H1 (cell line): ENCODE data around the gene SUSD1. TPM values are rescaled to one million over a fixed set of nuclear protein-coding genes. Genes with fewer than 3 reads are reported as not detected.

Experiments
- CTCF ChIA-PET: fragments of 300-600 bp; sonication (Branson Sonifier 250); formaldehyde crosslinking; loops from one replicate; lab custom pipeline; 2021; ENCODE audit not compliant: partially characterized antibody; lab: Charles Lee
- POLR2A ChIA-PET: fragments of 300-600 bp; sonication (Branson Sonifier 250); formaldehyde crosslinking; loops from one replicate; lab custom pipeline; 2021; ENCODE audit warnings: inconsistent platforms; ENCODE audit not compliant: partially characterized antibody; lab: Charles Lee
- DNase-seq, 2 experiments: peaks; one replicate each; pipeline versions ENCODE4 v3.0.0 to v3.0.0-alpha.2; 2010 to 2022; ENCODE audit warnings: low spot score in 2 of 2, low read depth in 1 of 2, mixed read lengths in 1 of 2
- FAIRE-seq: peaks from 2 replicates; lab custom pipeline; 2011; peaks lifted over from hg19 to GRCh38; lab: Jason Lieb, UNC
- H2AFZ ChIP-seq: 2 replicates; pipeline ENCODE4 v1.8.1; 2012; ENCODE audit warnings: low read length, inconsistent platforms
- H2AK5ac ChIP-seq: 2 replicates; pipeline ENCODE4 v1.6.1; 2013; ENCODE audit warnings: low read depth, low read length
- H2BK120ac ChIP-seq: replicated peaks from 2 replicates; pipeline ENCODE3; 2013; ENCODE audit warnings: low read depth, low read length, inconsistent platforms
- H2BK12ac ChIP-seq: 2 replicates; pipeline ENCODE4 v1.6.1; 2013; ENCODE audit warnings: low read depth, low read length
- H2BK15ac ChIP-seq: 2 replicates; pipeline ENCODE4 v1.6.1; 2013; ENCODE audit warnings: low read length
- H2BK20ac ChIP-seq: 2 replicates; pipeline ENCODE4 v1.6.1; 2013; ENCODE audit warnings: low read length
- H2BK5ac ChIP-seq: 2 replicates; pipeline ENCODE4 v1.6.1; 2013; ENCODE audit warnings: low read depth, low read length
- H3K14ac ChIP-seq: 2 replicates; pipeline ENCODE4 v1.6.1; 2013; ENCODE audit warnings: inconsistent platforms; ENCODE audit not compliant: insufficient read length
- H3K18ac ChIP-seq: 2 replicates; pipeline ENCODE4 v1.6.1; 2013; ENCODE audit warnings: low read length; ENCODE audit errors: extremely low read depth
- H3K23ac ChIP-seq: 2 replicates; pipeline ENCODE4 v1.6.1; 2013; ENCODE audit warnings: inconsistent platforms; ENCODE audit not compliant: insufficient read length
- H3K23me2 ChIP-seq: 2 replicates; pipeline ENCODE4 v1.6.1; 2013; ENCODE audit warnings: low read depth, low read length
- H3K27ac ChIP-seq: 2 replicates; pipeline ENCODE4 v1.6.1; 2011; ENCODE audit warnings: low read depth, low read length, inconsistent platforms
- H3K27me3 ChIP-seq, 4 experiments: replicated peaks in 1 of 4; 1 replicate in 1 of 4; 2 replicates in 3 of 4; pipeline versions ENCODE4 v1.6.1 to v1.8.1; 2011 to 2013; ENCODE audit warnings: low read length in 3 of 4, mild to moderate bottlenecking in 3 of 4, inconsistent platforms in 2 of 4, mixed read lengths in 2 of 4, moderate library complexity in 1 of 4; ENCODE audit not compliant: control insufficient read depth in 3 of 4, insufficient read depth in 3 of 4; ENCODE audit errors: extremely low read depth in 1 of 4
- H3K36me3 ChIP-seq, 4 experiments: 2 replicates each; pipeline versions ENCODE4 v1.6.1 to v1.8.1; 2011 to 2013; ENCODE audit warnings: mild to moderate bottlenecking in 4 of 4, low read length in 3 of 4, moderate library complexity in 2 of 4, control low read depth in 1 of 4, inconsistent platforms in 1 of 4; ENCODE audit not compliant: insufficient read depth in 4 of 4, control insufficient read depth in 2 of 4
- H3K4ac ChIP-seq: replicated peaks from 2 replicates; pipeline ENCODE3; 2013; ENCODE audit warnings: low read length, low read depth, mixed read lengths, inconsistent platforms; ENCODE audit not compliant: insufficient read length
- H3K4me1 ChIP-seq, 4 experiments: replicated peaks in 1 of 4; 1 replicate in 1 of 4; 2 replicates in 3 of 4; pipeline versions ENCODE4 v1.6.1 to v1.8.1; 2011 to 2013; ENCODE audit warnings: low read length in 3 of 4, inconsistent platforms in 2 of 4, mixed read lengths in 1 of 4; ENCODE audit not compliant: insufficient read depth in 4 of 4, control insufficient read depth in 3 of 4
- H3K4me2 ChIP-seq, 2 experiments: 2 replicates each; pipeline versions ENCODE4 v1.6.1 to v1.8.1; 2011 to 2013; ENCODE audit warnings: low read depth in 2 of 2, low read length in 2 of 2, control low read depth in 1 of 2, inconsistent platforms in 1 of 2, mild to moderate bottlenecking in 1 of 2; ENCODE audit not compliant: insufficient read depth in 1 of 2
- H3K4me3 ChIP-seq, 4 experiments: fragments of 200-600, 300-600 bp in 1 of 4; sonication (generic), shearing (Covaris generic), sonication (Bioruptor Twin) in 1 of 4; 2 replicates each; pipeline versions ENCODE4 v1.5.1 to v1.8.1; 2011 to 2016; ENCODE audit warnings: low read length in 4 of 4, low read depth in 3 of 4, control low read depth in 2 of 4, inconsistent platforms in 2 of 4, mild to moderate bottlenecking in 2 of 4, mixed read lengths in 1 of 4, moderate library complexity in 1 of 4; ENCODE audit not compliant: insufficient read depth in 2 of 4; ENCODE audit errors: extremely low read depth in 1 of 4
- H3K56ac ChIP-seq: replicated peaks from 2 replicates; pipeline ENCODE3; 2013; ENCODE audit warnings: low read depth, mild to moderate bottlenecking, mixed read lengths, low read length, inconsistent platforms; ENCODE audit not compliant: insufficient read length
- H3K79me1 ChIP-seq: 2 replicates; pipeline ENCODE4 v1.6.1; 2013; ENCODE audit warnings: low read depth, low read length, control low read depth
- H3K79me2 ChIP-seq, 2 experiments: 2 replicates each; pipeline versions ENCODE4 v1.6.1 to v1.8.1; 2012 to 2013; ENCODE audit warnings: low read length in 2 of 2, mild to moderate bottlenecking in 2 of 2, inconsistent platforms in 1 of 2; ENCODE audit not compliant: insufficient read depth in 2 of 2, control insufficient read depth in 1 of 2
- H3K9ac ChIP-seq, 4 experiments: replicated peaks in 1 of 4; 1 replicate in 1 of 4; 2 replicates in 3 of 4; pipeline versions ENCODE4 v1.6.1 to v1.8.1; 2011 to 2013; ENCODE audit warnings: low read depth in 3 of 4, low read length in 3 of 4, control low read depth in 2 of 4, mild to moderate bottlenecking in 2 of 4, moderate library complexity in 2 of 4, inconsistent platforms in 1 of 4; ENCODE audit errors: extremely low read depth in 1 of 4
- H3K9me3 ChIP-seq, 2 experiments: 2 replicates each; pipeline versions ENCODE4 v1.6.1 to v1.8.1; 2012 to 2013; ENCODE audit warnings: mild to moderate bottlenecking in 2 of 2, moderate library complexity in 2 of 2, control low read depth in 1 of 2, inconsistent platforms in 1 of 2, low read depth in 1 of 2, low read length in 1 of 2, mixed read lengths in 1 of 2; ENCODE audit not compliant: insufficient read depth in 2 of 2
- H4K20me1 ChIP-seq, 2 experiments: replicated peaks in 1 of 2; 2 replicates each; pipeline versions ENCODE3 to v1.8.1; 2011 to 2013; ENCODE audit warnings: inconsistent platforms in 2 of 2, low read length in 2 of 2, mild to moderate bottlenecking in 1 of 2; ENCODE audit not compliant: insufficient read depth in 2 of 2, control insufficient read depth in 1 of 2
- H4K5ac ChIP-seq: 2 replicates; pipeline ENCODE4 v1.6.1; 2013; ENCODE audit warnings: low read length, low read depth, mixed read lengths, inconsistent platforms; ENCODE audit not compliant: insufficient read length
- H4K8ac ChIP-seq: 2 replicates; pipeline ENCODE4 v1.8.0; 2013; ENCODE audit warnings: mild to moderate bottlenecking, moderate library complexity, low read length, inconsistent platforms; ENCODE audit not compliant: insufficient read depth; ENCODE audit errors: extremely low read depth
- H4K91ac ChIP-seq: replicated peaks from 2 replicates; pipeline ENCODE3; 2013; ENCODE audit warnings: low read length, mixed read lengths, inconsistent platforms; ENCODE audit not compliant: insufficient read length
- CTBP2 ChIP-seq: IDR thresholded peaks from 2 replicates; pipeline ENCODE4 v1.7.0; 2011; ENCODE audit warnings: borderline replicate concordance, mild to moderate bottlenecking, moderate library complexity, mixed read lengths, low read length; ENCODE audit not compliant: insufficient read depth, insufficient read length
- MAX ChIP-seq: IDR thresholded peaks from 2 replicates; pipeline ENCODE4 v1.6.1; 2012; ENCODE audit warnings: inconsistent platforms
- PHF8 ChIP-seq: fragments of 200-600 bp; sonication (generic); conservative IDR thresholded peaks from 2 replicates; pipeline ENCODE4 v1.7.1; 2012; ENCODE audit warnings: low read depth, mild to moderate bottlenecking, inconsistent platforms, low read length, moderate library complexity
- POLR2AphosphoS5 ChIP-seq: IDR thresholded peaks from 2 replicates; pipeline ENCODE4 v1.6.1; 2011; ENCODE audit warnings: low read depth, low read length
- SAP30 ChIP-seq: fragments of 300-600 bp; sonication (generic); IDR thresholded peaks from 2 replicates; pipeline ENCODE4 v1.7.1; 2012; ENCODE audit warnings: low read length, moderate library complexity, mild to moderate bottlenecking, inconsistent platforms; ENCODE audit not compliant: insufficient read depth, insufficient replicate concordance
- SP1 ChIP-seq: IDR thresholded peaks from 2 replicates; pipeline ENCODE4 v1.6.1; 2011; ENCODE audit warnings: low read depth, low read length
- TEAD4 ChIP-seq: IDR thresholded peaks from 2 replicates; pipeline ENCODE4 v1.6.1; 2012; ENCODE audit warnings: low read depth, low read length, inconsistent platforms, mixed read lengths
- WGBS, 2 experiments: shearing (Covaris generic) in 1 of 2; methylation state at CpG; one replicate each; pipeline versions ENCODE4 v1.1.6 to v1.1.7; 2013 to 2015; ENCODE audit warnings: low lambda C conversion rate in 2 of 2, mixed read lengths in 2 of 2, inconsistent platforms in 1 of 2, low coverage in 1 of 2, missing lambda C conversion rate in 1 of 2; ENCODE audit not compliant: insufficient replicate concordance in 2 of 2, insufficient coverage in 1 of 2, insufficient read length in 1 of 2; ENCODE audit errors: extremely low coverage in 1 of 2, missing lambda C conversion rate in 1 of 2; 5-methylcytosine and 5-hydroxymethylcytosine counted together
- polyA plus RNA-seq, 7 experiments: library from polyadenylated mRNA; depleted of rRNA in 3 of 7; stranded (reverse) in 5 of 7; unstranded in 2 of 7; fragments of >200 nt in 5 of 7; fragments of 200-250 nt in 2 of 7; gene quantifications; 1 replicate in 5 of 7; 2 replicates in 1 of 7; 4 replicates in 1 of 7; pipeline versions ENCODE4 v1.2.1 to v1.2.3, GENCODE V29; 2011 to 2013; ENCODE audit warnings: missing spikeins in 2 of 7, mixed read lengths in 2 of 7
- total RNA-seq: library from RNA; stranded (reverse); fragmentation: NEBNext Ultra II Directional; extraction: Animal tissue kit (Norgen Biotek cat#: 25700); gene quantifications from 2 replicates; pipeline ENCODE4 v1.2.1, GENCODE V29; 2021

The SUSD1 gene
- total and polyA plus RNA-seq, 2 of the 8 experiments (the other 6 are each of a cell fraction or from before 2014, with no cell fraction given), result 2.8 to 7.2 TPM

- Histone ChIP-seq H3K79me1 (no peaks in the 10 kb centered on the region), H3K18ac (no peak overlapping the region), H3K4me2 (no peak overlapping the region), H3K27me3 (no peaks in the 10 kb centered on the region), H2BK120ac (no peak overlapping the region), H4K91ac (no peak overlapping the region), H2BK20ac (no peak overlapping the region), H4K20me1 (no peaks in the 10 kb centered on the region), H3K14ac (no peak overlapping the region), H3K27ac (no peak overlapping the region), H3K4ac (no peak overlapping the region), H2AK5ac (no peak overlapping the region), H3K4me1 (no peaks in the 10 kb centered on the region), H4K5ac (no peak overlapping the region), H3K4me3 (no peak overlapping the region), H3K36me3 (no peaks in the 10 kb centered on the region), H4K8ac (no peak overlapping the region), H2BK5ac (no peak overlapping the region)
- WGBS, 2 experiments, result 93% methylated on average over 8 of the region's 8 CpGs; no CpG with 5 or more reads in 1 of the 2 experiments
- no peak for FAIRE-seq
- TF ChIP-seq MAX, result no peak
- TF ChIP-seq SP1, result no peak
- no peak for TF ChIP-seq SAP30
- no peak for TF ChIP-seq PHF8
- TF ChIP-seq POLR2AphosphoS5, result no peak
- TF ChIP-seq CTBP2, result no peak
- TF ChIP-seq TEAD4, result no peak
- TF ChIP-seq, all 59 proteins: peak for 0
- Histone ChIP-seq H2BK12ac (no peak overlapping the region), H2BK15ac (no peak overlapping the region), H2AFZ (no peak overlapping the region), H3K79me2 (no peaks in the 10 kb centered on the region), H3K56ac (no peak overlapping the region), H3K9ac (no peak overlapping the region), H3K23me2 (no peaks in the 10 kb centered on the region), H3K9me3 (no peaks in the 10 kb centered on the region), H3K23ac (no peak overlapping the region)
- DNase-seq, result peak in 1 of 2 experiments; percentile 30
- ChIA-PET POLR2A (no interaction called here), CTCF (interaction anchor here (1.4 to 2.9 kb wide), 7 partner anchors 10 to 258 kb away, joined by 4 to 14 read pairs (median 8); no protein-coding TSS in a partner anchor)
These were observed 63.6 kb downstream of the SUSD1 start for GRCh38 chr9:112111461-112111860.
